NCI-H2171 (cell line): ENCODE data around the gene CCDC183.
"Not testable (repeated sequence)": the region's sequence is repeated elsewhere in the genome, so short reads cannot be mapped to it uniquely, and the experiment has no call there.

Experiments
- DNase-seq: peaks from one replicate; lab custom pipeline; 2025; lab: John Stamatoyannopoulos, UW

CCDC183 gene

DNA sequence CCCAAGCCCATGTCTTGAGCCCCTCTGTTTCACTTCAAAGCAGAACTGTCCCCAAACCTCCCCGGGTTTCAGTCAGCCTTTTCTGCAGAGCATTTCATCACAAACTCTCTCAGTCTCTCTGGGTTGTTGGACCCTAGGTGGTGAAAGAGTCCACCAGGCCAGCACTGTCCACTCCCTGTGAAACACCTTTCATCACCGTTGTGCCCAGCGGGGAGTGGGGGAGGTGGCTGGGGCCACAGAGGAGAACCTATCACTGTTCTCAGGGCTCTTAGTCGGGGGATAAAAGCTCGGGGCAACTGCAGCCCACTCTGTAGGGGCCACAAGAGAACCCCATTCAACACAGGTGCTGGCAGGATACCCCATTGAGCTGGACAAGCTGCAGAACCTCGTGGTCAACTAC, 6.2 kb downstream of the CCDC183 start:
- no peak for DNase-seq

DNA sequence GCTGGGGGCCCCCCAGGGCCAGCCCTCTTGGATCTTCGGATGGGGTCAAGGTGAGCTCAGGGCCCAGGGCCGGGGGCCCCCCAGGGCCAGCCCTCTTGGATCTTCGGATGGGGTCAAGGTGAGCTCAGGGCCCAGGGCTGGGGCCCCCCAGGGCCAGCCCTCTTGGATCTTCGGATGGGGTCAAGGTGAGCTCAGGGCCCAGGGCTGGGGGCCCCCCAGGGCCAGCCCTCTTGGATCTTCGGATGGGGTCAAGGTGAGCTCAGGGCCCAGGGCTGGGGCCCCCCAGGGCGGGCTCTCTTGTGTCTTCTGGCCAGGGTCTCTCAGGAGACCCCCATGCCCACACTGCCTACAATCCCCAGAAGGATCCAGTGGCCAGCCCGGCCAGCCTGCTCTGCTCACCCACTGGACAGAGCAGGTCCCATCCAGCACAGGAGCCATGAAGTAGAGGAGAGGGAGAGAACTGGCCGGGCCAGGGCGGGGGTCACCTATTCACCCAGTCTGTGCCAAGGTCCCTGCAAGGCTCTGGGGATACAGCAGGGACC, 6.9 kb downstream of the CCDC183 start:
- not testable (repeated sequence) for DNase-seq

DNA sequence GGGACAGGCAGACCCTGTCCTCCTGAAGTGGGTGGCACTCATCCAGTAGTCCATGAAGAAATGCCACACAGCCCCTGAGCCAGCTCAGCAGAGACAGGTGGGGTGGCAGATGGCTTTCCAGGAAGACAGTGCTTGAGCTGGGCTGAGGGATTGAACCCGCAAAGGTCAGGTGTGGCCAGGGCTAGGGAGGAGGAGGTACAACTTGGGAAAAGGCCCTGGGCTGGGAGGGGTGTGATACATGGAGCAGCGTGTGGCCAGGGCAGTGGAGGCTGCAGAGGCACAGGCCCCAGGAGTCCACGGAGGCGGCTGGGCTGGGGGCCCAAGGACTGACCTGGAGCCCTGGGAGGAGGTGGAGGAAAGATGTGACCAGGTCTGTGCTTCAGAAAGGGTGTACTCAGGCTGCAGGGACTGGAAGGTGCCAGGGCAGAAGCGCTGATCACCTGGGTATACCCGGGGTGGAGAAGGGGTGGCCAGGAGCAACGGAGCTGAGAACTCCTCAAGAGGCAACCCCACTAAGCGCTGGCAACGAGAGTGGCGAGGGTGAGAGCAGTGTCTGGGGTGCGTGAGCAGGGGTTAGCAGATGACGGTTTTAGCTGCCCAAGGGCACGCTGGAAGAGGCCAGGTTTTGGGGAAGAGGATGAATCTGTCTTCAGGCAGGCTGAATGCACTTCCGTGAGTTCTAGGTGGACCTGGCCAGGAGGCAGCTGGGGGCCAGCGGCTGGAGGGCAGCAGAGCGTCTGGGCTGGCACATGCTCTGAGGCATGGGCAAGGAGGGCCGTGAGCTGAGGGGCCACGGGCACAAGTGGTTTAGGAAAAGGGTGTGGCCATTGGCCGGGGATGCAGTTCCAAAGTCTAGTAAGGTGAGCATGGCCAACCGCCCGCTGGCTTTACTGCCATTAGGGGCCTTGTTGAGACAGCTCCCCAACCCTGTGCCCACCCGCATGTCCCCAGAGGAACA, 7.7 kb downstream of the CCDC183 start:
- no peak for DNase-seq

DNA sequence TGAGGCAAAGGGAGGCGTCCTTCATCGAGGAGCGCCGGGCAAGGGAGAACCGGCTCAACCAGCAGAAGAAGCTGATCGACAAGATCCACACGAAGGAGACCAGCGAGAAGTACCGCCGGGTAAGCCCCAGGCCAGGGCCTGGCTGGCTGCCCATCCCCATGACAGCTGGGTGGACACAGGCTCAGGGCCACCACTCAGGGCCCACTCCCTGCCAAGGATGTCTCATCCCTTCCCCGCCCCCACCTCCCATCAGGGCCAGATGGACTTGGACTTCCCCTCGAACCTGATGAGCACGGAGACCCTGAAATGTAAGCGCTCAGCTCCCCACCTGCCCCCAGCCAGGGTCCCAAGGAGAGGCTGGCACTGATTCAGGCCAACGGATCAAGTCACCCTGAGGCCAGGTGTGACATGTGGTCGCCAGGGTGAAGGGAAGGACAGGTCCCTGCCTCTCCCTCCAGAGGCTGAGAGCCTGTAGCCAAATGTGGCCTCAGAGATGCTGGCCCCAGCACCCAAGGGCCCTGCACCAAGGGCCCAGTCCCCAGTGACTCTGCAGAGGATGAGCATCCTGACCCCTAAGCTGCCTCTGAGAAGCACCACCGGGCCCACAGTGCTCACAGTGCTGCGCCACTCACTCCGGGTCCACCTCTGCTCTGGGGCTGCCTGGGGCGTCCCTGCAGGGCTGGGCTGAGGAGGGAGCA, 8.5 kb downstream of the CCDC183 start:
- DNase-seq: no peak

DNA sequence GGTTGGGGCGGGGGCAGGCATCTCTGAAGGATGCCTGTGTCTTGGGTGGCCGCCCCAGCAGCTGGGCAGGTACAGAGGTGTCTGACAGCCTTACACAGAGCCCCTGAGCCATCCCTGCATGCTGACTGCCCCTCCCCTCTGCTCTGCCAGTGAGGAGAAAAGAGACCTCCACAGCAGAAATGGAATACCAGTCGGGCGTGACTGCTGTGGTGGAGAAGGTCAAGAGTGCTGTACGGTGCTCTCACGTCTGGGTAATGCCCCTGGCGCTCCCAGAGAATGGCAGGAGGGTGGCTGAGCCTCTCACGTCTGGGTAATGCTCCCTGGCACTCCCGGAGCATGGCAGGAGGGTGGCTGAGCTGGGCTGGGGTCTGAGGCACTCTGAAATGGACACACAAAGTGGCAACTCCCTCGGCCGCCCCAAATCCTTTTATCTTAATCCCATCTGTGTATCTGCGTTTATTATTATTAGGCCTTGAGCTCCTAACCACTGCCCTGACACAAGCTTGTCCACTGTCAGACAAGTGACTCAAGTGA, 9.1 kb downstream of the CCDC183 start:
- DNase-seq: no peak

DNA sequence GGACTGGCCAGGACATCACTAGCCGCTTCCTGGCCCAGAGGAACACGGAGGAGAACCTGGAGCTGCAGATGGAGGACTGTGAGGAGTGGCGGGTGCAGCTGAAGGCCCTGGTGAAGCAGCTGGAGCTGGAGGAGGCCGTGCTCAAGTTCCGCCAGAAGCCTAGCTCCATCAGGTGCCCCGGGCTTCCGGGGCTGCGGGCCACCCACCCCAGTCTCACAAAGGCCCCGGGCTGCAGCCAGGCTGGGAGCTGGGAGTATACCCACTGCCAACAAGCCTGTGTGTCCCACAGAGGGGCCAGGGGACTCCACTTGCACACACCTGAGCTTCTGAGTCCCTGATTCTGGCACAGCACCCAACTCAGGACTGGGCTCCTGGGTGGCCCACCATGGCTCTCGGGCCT, 9.9 kb downstream of the CCDC183 start:
- no peak for DNase-seq

DNA sequence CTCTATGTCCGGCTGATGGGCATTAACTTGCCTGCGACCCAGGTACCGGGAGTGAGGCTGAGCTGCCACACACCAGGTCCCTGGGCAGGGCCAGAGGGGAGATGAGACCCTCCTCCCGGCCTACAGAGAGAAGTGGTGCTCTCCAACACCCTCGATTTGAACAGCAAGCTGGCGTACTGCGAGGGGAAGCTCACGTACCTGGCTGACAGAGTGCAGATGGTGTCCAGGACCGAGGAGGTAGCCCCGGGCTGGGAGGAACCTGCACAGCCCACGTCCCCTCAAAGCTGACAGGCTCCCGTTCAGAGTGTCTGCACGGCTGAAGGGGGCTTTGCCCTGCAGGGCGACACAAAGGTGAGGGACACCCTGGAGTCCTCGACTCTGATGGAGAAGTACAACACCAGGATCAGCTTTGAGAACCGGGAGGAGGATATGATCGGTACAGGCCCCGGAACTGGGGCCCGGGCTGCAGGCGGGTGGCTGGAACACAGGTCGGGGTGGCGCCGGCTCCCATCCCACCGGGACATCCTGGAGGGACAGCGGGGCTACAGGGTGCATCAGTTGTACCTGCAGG, 10.6 kb downstream of the CCDC183 start:
- no peak for DNase-seq

DNA sequence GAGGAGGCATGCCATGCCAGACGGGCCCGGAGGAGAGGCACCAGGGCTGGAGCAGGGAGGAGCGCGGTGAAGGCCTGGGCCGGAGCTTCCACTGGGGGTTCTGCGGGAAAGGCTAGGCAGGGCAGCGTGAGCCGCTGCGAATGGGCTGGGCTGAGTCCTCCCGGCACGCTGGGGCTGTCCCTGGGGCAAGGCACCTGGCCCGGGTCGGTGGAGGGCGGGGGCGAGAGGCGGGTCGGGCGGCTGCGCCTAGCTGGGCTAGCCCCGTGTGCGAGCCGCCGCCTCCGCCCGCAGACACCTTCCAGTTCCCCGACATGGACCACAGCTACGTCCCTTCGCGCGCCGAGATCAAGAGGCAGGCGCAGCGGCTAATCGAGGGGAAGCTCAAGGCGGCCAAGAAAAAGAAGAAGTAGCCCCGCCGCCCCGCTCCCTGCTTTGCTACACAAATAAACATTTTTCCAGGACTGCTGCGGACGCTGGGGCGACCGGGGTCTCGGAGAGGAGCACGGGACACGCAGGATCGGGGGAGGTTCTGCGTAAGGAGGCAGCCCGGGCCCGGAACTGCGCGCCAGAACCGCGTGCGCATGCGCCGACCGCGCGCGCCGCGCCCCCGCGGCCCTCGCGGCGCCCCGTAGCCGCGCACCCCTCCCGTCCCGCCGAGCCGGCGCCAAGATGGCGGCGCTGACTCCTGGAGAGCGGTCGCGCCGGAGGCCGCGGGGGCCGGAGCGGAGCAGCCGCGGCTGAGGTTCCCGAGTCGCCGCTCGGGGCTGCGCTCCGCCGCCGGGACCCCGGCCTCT, 11.3 kb downstream of the CCDC183 start, which contains the start of gene RABL6:
RABL6 (plus strand) TSS at position 668 of the 794 bp plus-strand sequence. CDS start 249 bp downstream, outside the sequence.
- peak; percentile 79 for DNase-seq

DNA sequence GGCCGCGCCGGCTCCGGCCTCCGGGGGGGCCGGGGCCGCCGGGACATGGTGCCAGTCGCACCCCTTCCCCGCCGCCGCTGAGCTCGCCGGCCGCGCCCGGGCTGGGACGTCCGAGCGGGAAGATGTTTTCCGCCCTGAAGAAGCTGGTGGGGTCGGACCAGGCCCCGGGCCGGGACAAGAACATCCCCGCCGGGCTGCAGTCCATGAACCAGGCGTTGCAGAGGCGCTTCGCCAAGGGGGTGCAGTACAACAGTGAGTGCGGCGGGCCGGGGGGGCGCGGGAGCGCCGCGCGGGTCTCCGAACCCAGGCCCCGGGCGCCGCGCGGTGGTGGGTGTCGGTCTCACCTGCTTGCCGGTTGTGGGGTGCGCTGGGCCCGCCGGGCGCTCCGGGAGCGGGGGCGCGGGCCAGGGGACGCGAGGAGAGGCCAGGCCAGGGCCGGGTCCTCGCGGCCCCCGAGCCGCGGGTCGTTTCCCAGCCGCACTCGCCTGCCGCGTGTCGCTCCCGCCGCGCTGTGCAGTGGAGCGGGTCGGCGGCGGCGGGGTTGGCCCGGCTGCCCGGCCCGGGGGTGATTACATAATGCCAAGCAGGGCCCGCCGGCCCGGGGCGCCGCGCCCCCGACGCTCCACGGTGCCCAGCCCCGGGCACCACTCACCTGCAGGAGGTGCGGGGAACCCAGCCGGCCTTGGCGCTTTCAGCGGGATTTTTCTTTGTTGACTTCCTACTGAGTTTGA, 12.1 kb downstream of the CCDC183 start:
- no peak for DNase-seq

DNA sequence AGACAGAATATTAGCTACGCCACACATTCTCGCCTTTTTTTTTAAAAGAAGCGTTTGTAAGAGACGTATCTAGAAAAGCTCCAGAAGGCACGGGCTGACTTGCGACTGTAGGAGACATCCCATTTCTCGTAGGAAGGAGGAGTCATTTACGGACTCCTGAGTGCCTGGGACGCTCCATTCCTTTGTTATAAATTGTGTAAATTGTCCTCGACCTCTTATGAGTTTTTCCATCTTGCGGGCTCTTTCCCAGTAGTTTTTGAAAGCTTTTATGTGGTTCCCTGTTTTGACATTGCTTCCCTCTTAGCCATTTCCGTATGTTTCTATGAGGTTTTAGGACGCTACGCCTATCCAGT, 12.6 kb downstream of the CCDC183 start:
- no peak for DNase-seq

DNA sequence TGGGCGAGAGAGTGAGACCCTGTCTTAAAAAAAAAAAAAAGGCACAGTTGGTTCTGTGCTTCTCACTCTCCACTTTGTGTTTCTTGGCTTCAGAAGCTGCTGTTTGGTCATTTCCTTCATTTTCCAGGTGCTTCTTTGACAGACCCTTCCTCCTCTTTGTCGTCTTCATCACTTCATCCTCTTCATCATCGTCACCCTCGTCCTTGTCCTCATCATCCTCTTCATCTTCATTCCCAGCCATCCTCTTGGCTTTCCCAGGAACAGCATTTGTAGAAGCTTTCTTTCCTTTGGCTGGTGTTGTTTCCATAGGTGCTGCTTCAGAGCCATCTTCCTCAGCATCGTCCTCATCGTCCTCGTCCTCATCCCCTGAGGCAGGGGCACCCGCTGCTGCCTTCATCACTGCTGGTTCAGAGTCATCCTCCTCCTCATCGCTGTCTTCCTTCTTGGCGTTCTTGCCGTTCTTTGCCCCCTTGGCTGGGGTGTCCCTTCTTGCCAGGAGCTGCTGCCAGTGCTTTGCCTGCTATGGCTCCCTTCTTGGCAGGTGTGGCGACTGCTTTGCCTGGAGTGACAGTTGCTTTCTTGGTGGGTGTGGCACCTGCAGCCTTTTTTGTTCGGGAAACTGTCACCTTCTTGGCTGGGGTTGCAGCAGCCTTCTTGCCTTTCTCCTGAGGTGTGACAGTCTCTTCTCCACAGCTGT, 18.7 kb downstream of the CCDC183 start:
- DNase-seq: no peak

DNA sequence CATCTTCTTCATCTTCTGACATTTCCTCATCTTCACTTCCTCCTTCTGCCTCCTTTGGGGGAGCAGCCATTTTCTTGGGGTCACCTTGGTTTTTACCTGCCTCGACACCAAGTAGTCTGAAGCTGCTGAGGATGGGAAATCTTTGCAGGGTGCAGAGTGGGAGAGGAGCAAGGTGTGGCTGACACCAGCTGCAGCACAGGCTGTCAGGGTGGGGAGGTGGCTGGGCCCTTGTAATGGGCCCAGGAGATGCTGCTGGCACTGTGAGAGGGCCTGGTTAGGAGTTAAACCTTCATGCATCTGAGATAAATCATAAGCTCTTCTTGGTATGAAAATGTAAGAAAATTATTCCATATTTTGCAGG, 19.3 kb downstream of the CCDC183 start:
- no peak for DNase-seq

DNA sequence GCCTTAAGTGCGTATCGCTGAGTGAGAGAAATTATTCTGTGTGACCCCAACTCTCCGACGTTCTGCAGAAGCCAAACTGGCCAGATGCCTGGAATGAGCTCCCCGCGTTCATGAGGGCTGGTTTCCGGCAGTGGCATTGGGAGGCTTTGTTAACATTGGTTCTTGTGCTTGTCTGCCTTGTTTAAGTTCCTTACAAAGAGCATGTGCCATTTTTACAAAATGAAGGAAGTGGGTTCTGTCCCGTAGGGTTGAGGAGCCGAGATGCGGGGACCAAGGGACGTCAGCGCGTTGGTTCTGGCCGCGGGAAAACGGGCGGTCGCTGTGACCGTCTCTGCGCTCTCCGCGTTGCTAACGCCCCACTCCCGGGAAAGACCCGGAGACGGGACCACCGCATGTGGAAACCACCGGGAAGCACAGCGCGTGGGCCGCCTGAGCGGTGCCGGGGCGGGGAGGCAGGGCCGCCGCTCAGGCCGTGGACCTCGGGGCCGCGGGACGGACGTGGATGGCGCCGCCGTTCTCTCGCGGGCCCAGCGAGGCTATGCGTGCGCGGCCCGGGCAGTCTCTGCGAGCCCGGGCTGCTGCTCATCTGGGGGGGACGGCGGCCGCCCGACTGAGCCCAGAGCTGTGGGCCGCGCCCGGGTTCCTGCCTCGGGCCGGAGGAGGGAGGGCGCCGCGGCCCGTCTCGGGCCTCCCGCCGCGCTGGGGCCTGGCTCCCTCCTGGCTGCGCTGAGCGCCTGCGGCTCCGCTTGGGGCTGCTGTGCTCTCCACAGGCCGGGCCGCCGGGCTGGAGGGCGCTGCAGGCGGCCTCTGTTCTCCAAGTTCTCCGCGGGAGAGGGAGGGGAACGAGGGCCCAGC, 25.1 kb downstream of the CCDC183 start:
- DNase-seq: no peak

DNA sequence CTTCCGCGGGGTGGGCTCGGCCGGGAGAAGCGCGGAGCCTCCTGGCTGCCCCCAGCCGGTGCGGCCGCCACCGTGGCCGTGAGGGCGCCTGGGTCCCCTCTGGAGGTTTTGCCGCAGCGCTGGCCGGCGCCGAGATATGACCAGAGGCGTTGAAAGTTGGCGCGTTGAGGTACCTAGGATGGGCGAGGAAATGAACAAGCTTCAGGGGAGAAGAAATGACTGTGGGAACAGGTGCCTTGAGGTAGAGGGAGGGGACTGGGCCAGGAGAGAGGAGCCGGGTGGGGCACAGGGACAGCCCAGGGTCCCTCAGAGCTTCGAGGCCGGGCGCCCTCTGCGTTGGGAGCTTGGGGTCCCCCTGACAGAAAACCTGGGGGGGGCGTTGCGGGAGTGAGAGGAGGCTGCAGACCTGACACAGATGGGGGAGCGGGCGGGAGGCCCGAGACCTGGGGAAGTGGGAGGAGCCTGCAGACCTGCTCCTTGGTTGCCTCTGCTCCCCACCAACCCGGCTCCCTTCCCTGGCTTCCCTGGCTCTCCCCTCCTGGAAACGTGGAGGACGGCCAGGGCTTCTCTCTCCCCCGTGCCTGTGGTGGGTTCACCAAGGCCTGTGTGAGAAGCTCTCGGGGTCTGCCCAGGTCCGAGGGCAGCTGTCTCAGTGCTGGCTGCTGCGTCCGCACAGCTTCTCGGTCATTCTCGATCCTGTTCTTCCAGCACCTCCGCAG, 25.8 kb downstream of the CCDC183 start:
- DNase-seq: no peak

DNA sequence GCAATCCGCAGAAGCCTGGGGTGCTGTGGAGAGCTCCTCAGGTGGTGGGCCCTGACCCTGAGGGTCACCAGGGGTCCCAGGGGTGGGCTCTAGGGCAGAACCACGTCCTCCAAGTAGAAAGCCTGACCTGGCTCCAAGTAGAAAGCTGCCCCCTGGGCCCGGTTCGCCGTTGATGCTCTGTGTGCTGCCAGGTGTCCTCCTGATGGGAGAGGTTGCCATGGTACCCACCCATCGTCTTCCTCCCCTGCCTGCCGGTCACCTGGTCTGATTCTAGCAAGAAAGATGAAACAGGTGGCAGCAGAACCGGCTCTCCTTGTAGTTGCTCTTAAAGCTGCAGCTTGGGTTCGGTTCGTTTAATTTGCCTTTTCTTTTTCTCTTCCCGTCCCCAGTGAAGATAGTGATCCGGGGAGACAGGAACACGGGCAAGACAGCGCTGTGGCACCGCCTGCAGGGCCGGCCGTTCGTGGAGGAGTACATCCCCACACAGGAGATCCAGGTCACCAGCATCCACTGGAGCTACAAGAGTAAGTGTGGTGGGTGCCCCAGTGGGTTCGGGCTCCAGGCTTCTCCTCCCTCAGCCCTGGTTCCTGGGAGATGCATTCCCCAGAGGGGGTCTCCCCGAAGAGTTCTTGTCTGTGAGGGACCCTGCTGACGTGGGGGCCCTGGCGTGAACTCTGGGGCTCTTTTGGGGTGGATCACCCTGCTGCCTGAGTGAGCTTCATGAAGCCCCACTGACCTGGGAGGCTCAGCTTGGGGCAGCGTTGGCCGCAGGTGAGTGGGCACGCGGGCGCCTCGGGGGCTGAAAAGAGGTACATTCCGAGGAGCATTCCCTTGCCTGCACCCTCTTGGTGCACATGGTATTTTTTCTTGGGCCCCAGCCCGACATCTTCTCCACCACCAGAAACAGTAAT, 27.3 kb downstream of the CCDC183 start:
- DNase-seq: no peak

DNA sequence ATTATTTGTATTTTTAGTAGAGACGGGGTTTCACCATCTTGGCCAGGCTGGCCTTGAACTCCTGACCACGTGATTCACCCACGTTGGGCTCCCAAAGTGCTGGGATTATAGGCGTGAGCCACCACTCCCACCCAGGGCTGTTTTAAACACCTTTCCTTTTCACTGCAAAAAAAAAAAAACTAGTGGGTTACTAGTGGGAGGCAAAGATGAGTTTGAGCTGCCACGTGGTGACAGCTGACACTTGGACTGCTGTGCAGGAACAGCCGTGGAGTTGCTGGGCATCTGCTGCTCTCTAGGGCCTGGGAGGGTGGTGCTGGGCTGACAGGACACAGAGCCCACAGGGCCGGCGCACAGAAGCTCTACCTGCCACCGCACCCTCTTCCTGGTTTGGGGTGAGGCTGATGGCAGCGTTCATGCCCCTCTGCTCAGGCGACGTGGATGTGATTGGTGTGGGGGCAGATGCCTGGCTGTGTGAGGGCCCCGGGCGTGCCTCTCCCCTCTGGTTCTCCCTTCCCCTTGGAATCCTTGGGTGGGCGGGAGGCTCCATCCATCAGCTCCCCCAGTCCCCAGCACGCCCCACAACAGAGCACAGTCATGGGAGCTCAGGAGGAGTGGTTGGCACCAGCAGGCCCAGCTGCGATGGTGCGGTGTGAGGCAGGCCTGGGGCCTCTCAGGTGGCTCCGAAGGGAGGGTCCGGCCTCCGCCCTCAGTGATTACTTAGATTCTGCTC, 28.5 kb downstream of the CCDC183 start:
- no peak for DNase-seq
